Pancreas (tissue), 10 donors: ENCODE measurements around the gene PPP1R1C. TPM values are rescaled to one million over a fixed set of nuclear protein-coding genes. Genes with fewer than 3 reads are reported as not detected.
A peak's percentile ranks its signal among the peaks of the same experiment; 100 is the strongest.

Source experiments
- ATAC-seq, 4 donors: fragments of 200-7000 bp; cut with Tn5 transposase; one replicate each; pipeline versions ENCODE4 v1.8.0 to v1.9.1; 2020; ENCODE audit warnings: mild to moderate bottlenecking in 4 of 4, moderate library complexity in 4 of 4
- DNase-seq, 6 donors: peaks; one replicate each; pipeline ENCODE4 v3.0.0-alpha.2; 2020
- FAIRE-seq: peaks from 2 replicates; lab custom pipeline; 2012; peaks lifted over from hg19 to GRCh38; lab: Jason Lieb, UNC
- H3K27ac ChIP-seq, 4 donors: fragments of 200-600 bp; sonication (generic); 1 replicate in 3 of 4; 2 replicates in 1 of 4; pipeline versions ENCODE4 v1.5.0 to v1.8.0; 2020
- H3K27me3 ChIP-seq, 4 donors: fragments of 200-600 bp; one replicate each; pipeline ENCODE4 v1.8.0; 2021
- H3K36me3 ChIP-seq, 3 donors: fragments of 200-600 bp; sonication (generic) in 1 of 3; one replicate each; pipeline versions ENCODE4 v1.5.0 to v1.8.0; 2020 to 2021
- H3K4me1 ChIP-seq, 3 donors: fragments of 200-600 bp; one replicate each; pipeline ENCODE4 v1.8.0; 2021
- H3K4me3 ChIP-seq, 4 donors: fragments of 200-600 bp; sonication (generic) in 2 of 4; one replicate each; pipeline versions ENCODE4 v1.5.0 to v1.8.0; 2020 to 2021
- H3K9me3 ChIP-seq, 4 donors: fragments of 200-600 bp; one replicate each; pipeline ENCODE4 v1.8.0; 2021
- WGBS, 2 donors: extraction: QIAGEN DNeasy Blood & Tissue Kit; methylation state at CpG; one replicate each; pipeline ENCODE4 v1.1.7; 2013; 5-methylcytosine and 5-hydroxymethylcytosine counted together
- intact Hi-C, 3 donors: fragments of 100-400 bp; cut with DNase I; formaldehyde crosslinking; loops; one replicate each; pipeline versions ENCODE4 v1.11.1 to v1.14.2; 2022
- polyA plus RNA-seq, 2 donors: library from polyadenylated mRNA; stranded (reverse); fragments of 200-250 nt; gene quantifications; one replicate each; pipeline ENCODE4 v1.2.3, GENCODE V29; 2013
- total RNA-seq, 6 donors: library from RNA; stranded (reverse); fragmentation: NEBNext Ultra II Directional in 4 of 6; extraction: Animal tissue kit (Norgen Biotek cat#: 25700) in 4 of 6; gene quantifications; one replicate each; pipeline versions ENCODE4 v1.2.1 to v1.2.4, GENCODE V29; 2021 to 2023
- TF ChIP-seq, protein P1 (sequence below), 4 donors: fragments of 200-600 bp; sonication (generic) in 3 of 4; IDR thresholded peaks; one replicate each; pipeline versions ENCODE4 v1.5.0 to v1.8.0; 2021; ENCODE audit warnings: antibody characterized with exemption in 4 of 4
- donor health status: healthy with polysubstance abuse.
- donor health status: DM: no; HTN: no; CAD: no; lungs with moderate emphysema.
- donor health status: DM: no; HTN: no; CAD: no.
- donor health status: control.
- donor health status: control.
- donor health status: Bipolar disorder and iron deficiency.
- donor health status: DM: yes; HTN: yes; CAD: no.
- donor health status: DM: no; HTN: no; CAD: no.
- donor health status: DM: no; HTN: no; CAD: no.
- donor health status: DM: yes; HTN: yes; CAD: no.

The PPP1R1C gene
- total and polyA plus RNA-seq, 8 donors: 0.20 to 2.4 (median 0.73) TPM

DNA sequence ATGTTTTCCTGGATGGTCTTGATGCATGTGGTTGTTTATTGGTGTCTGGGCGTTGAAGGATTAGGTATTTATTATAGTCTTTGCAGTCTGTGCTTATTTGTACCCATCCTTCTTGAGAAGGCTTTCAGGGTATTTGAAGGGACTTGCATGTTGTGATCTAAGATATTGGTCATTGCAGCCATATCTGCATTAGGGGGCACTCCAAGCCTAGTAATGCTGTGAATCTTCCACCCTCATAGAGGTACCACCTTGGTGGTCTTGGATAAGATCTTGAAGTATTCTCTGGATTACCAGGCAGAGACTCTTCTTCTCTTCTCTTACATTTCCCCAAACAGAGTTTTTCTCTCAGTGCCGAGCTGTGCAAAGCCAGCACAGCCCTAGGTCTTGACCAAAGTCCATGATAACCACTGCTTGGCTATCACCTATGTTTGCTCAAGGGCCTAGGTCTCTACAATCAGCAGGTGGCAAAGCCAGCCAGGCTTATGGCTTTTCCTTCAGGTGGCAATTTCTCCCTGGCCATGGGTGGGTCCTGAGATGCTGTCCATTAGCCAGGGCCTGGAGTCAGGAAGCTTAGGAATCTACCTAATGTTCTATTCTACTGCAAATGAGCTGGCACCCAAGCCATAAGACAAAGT is 15.4 kb upstream of the PPP1R1C start:
- Histone ChIP-seq H3K4me1 (no peaks in the 10 kb centered on the region), H3K27me3 (no peaks in the 10 kb centered on the region), H3K27ac (no peak overlapping the region), H3K36me3 (no peaks in the 10 kb centered on the region), H3K4me3 (no peak overlapping the region), H3K9me3 (no peaks in the 10 kb centered on the region)
- DNase-seq (peak in 4 of 6 donors; percentile 29 to 61 (median 51)), FAIRE-seq (no peak), ATAC-seq (peak; percentile 94 to 100 (median 98))
- TF ChIP-seq, protein P1, sequence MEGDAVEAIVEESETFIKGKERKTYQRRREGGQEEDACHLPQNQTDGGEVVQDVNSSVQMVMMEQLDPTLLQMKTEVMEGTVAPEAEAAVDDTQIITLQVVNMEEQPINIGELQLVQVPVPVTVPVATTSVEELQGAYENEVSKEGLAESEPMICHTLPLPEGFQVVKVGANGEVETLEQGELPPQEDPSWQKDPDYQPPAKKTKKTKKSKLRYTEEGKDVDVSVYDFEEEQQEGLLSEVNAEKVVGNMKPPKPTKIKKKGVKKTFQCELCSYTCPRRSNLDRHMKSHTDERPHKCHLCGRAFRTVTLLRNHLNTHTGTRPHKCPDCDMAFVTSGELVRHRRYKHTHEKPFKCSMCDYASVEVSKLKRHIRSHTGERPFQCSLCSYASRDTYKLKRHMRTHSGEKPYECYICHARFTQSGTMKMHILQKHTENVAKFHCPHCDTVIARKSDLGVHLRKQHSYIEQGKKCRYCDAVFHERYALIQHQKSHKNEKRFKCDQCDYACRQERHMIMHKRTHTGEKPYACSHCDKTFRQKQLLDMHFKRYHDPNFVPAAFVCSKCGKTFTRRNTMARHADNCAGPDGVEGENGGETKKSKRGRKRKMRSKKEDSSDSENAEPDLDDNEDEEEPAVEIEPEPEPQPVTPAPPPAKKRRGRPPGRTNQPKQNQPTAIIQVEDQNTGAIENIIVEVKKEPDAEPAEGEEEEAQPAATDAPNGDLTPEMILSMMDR (IDR thresholded peaks at IDR 0.05): no peak
- WGBS, 2 donors: 51 to 62% methylated on average over 2 of the region's 2 CpGs
- intact Hi-C loops: no loop called here

DNA sequence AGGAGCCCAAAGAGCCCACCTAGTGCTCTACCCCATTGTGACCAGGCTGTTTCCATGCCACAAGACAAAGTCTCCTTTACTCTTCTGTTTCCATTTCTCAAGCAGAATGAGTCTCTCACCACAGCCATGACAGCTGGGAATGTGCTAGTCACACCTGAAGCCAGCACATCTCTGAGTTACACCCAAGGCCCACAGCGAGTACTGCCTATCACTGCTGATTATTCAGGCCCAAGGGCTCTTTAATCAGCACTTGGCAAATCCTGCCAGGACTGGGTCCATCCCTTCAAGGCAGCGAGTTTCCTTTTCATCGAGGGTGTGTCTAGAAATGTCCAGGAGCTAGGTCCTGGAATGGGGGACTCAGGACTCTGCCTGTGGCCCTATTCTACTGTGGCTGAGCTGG is 14.6 kb upstream of the PPP1R1C start:
- H3K36me3 ChIP-seq: no peaks in the 10 kb centered on the region

DNA sequence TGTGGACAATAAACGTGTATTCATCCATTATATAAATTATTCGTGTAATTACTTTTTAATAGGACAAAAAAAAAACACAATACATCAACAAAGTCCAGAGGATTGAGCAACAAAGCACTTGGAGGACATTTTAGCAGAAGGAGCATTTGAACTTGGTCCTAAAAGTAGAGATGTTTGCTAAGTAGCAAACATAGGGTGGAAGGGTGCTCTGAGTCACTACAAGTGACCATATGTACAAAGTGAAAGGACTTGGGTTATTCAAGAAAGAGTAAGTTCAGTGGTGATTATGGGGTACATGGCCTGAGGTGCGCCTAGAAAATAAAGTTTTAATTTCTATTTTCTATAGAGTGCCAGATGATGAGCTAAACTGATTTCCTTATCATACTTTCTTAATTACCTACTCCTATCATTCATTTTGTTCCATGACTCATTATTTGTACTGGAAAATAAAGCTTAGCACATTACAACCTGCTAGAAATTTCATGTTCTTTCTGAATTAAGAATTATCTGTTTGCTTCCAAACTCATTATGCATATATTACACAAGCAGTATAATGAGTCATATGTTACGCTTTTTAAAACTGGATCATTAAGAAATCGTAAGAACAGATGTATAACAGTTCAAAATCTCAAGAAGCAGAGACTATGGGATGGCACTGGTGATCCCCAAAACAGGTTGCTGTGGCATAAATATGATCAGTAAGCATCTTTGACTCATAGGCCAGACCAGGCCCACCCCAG is 13.1 kb upstream of the PPP1R1C start:
- Histone ChIP-seq H3K27ac (no peak overlapping the region), H3K4me1 (no peaks in the 10 kb centered on the region), H3K36me3 (no peaks in the 10 kb centered on the region), H3K4me3 (no peak overlapping the region), H3K9me3 (no peaks in the 10 kb centered on the region), H3K27me3 (no peaks in the 10 kb centered on the region)
- DNase-seq: no peak
- TF ChIP-seq, protein P1 (IDR thresholded peaks at IDR 0.05): no peak
- ATAC-seq: no peak
- FAIRE-seq: no peak
- 95% methylated on average over 5 of the region's 5 CpGs for WGBS, 2 donors
- intact Hi-C loops: no loop called here

More for the DNA sequence above, 14.6 kb upstream of the PPP1R1C start:
- DNase-seq: no peak
- H3K9me3 ChIP-seq: no peaks in the 10 kb centered on the region
- TF ChIP-seq, protein P1 (IDR thresholded peaks at IDR 0.05): no peak
- H3K4me1 ChIP-seq: no peaks in the 10 kb centered on the region
- WGBS, 2 donors: 54 to 56% methylated on average over 3 of the region's 3 CpGs
- ATAC-seq: peak in 2 of 4 donors; percentile 30 to 45
- H3K27me3 ChIP-seq: no peaks in the 10 kb centered on the region
- FAIRE-seq: no peak
- H3K27ac ChIP-seq: no peak overlapping the region
- H3K4me3 ChIP-seq: no peak overlapping the region
- intact Hi-C loops: no loop called here

GRCh38 chr2:181973171-181973783 is 12.4 kb upstream of the PPP1R1C start:
- Histone ChIP-seq H3K9me3 (no peaks in the 10 kb centered on the region), H3K27me3 (no peaks in the 10 kb centered on the region), H3K27ac (no peak overlapping the region), H3K36me3 (no peaks in the 10 kb centered on the region), H3K4me1 (no peaks in the 10 kb centered on the region), H3K4me3 (no peak overlapping the region)
- no peak for FAIRE-seq
- 83 to 88% methylated on average over 5 of the region's 5 CpGs for WGBS, 2 donors
- TF ChIP-seq, protein P1 (IDR thresholded peaks at IDR 0.05): no peak
- no peak for ATAC-seq
- intact Hi-C loops: no loop called here
- DNase-seq: no peak
